ENCODE data around the gene DENND1A.

DNA sequence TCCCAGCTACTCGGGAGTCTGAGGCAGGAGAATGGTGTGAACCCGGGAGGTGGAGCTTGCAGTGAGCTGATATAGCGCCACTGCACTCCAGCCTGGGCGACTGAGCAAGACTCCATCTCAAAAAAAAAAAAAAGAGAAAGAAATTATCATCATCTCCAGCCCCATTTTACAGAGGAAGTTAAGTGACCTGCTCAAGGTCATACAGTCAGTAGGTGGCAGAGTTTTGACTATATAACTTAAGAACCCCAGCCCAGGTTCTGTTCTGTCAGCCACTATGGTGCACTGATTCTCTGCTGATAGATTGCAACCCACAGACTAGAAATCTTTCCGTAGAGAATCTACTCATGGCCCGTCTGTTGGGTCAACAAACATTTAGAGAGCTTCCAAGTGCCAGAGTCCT lies 25.7 kb upstream of the DENND1A start:
- TF ChIP-seq, protein P1, sequence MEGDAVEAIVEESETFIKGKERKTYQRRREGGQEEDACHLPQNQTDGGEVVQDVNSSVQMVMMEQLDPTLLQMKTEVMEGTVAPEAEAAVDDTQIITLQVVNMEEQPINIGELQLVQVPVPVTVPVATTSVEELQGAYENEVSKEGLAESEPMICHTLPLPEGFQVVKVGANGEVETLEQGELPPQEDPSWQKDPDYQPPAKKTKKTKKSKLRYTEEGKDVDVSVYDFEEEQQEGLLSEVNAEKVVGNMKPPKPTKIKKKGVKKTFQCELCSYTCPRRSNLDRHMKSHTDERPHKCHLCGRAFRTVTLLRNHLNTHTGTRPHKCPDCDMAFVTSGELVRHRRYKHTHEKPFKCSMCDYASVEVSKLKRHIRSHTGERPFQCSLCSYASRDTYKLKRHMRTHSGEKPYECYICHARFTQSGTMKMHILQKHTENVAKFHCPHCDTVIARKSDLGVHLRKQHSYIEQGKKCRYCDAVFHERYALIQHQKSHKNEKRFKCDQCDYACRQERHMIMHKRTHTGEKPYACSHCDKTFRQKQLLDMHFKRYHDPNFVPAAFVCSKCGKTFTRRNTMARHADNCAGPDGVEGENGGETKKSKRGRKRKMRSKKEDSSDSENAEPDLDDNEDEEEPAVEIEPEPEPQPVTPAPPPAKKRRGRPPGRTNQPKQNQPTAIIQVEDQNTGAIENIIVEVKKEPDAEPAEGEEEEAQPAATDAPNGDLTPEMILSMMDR (IDR thresholded peaks at IDR 0.05), result no peak
- no peak for TF ChIP-seq EP300 (IDR thresholded peaks at IDR 0.05)
- no peak for TF ChIP-seq POLR2A (IDR thresholded peaks at IDR 0.05; ENCODE audit: low read depth)
- no peak for TF ChIP-seq POLR2AphosphoS5 (IDR thresholded peaks at IDR 0.05)
